Esophagus squamous epithelium (tissue), 4 donors: ENCODE measurements around the gene KDM3B.
A peak's percentile ranks its signal among the peaks of the same experiment; 100 is the strongest.

ENCODE experiments used
- CTCF ChIP-seq, 6 experiments: fragments of 450-650 bp in 4 of 6; fragments of 200-600 bp in 2 of 6; sonication (generic) in 2 of 6; IDR thresholded peaks; one replicate each; pipeline ENCODE4 v1.5.1; 2016 to 2019; ENCODE audit warnings: antibody characterized with exemption in 6 of 6, mild to moderate bottlenecking in 4 of 6, moderate library complexity in 4 of 6
- POLR2A ChIP-seq, 4 donors: fragments of 450-650 bp; IDR thresholded peaks; one replicate each; pipeline ENCODE4 v1.6.1; 2017; ENCODE audit warnings: antibody characterized with exemption in 4 of 4, mild to moderate bottlenecking in 4 of 4, moderate library complexity in 3 of 4

GRCh38 chr5:138336952-138337684 is 15.4 kb upstream of the KDM3B start:
- TF ChIP-seq CTCF (IDR thresholded peaks at IDR 0.05): no peak
- peak in 1 of 4 donors; percentile 1 for TF ChIP-seq POLR2A (IDR thresholded peaks at IDR 0.05)
